HG02678 (cell line): ENCODE data around the gene CPNE2.

ENCODE experiments used
- ATAC-seq: cut with Tn5 transposase; IDR thresholded peaks from one replicate; pipeline ENCODE4 v1.9.1; 2021; ENCODE audit warnings: mild to moderate bottlenecking, moderate library complexity; ENCODE audit not compliant: unreplicated experiment

Gene CPNE2

GRCh38 chr16:57123216-57123973 lies 31.0 kb downstream of the CPNE2 start:
- ATAC-seq: no peak

GRCh38 chr16:57123974-57124674 lies 31.7 kb downstream of the CPNE2 start:
- ATAC-seq: no peak

GRCh38 chr16:57125376-57125775 lies 33.0 kb downstream of the CPNE2 start:
- no peak for ATAC-seq

GRCh38 chr16:57125969-57126368 lies 33.6 kb downstream of the CPNE2 start:
- no peak for ATAC-seq

GRCh38 chr16:57126411-57126810 lies 34.0 kb downstream of the CPNE2 start:
- ATAC-seq: no peak

GRCh38 chr16:57127037-57127763 lies 34.8 kb downstream of the CPNE2 start:
- peak; percentile 57 for ATAC-seq

- ATAC-seq: no peak
These were observed 35.5 kb downstream of the CPNE2 start for GRCh38 chr16:57127836-57128235.

- no peak for ATAC-seq
These were observed 36.5 kb downstream of the CPNE2 start for GRCh38 chr16:57128771-57129389.

GRCh38 chr16:57130950-57131321 lies 38.6 kb downstream of the CPNE2 start:
- no peak for ATAC-seq

- no peak for ATAC-seq
These were observed 39.1 kb downstream of the CPNE2 start for GRCh38 chr16:57131351-57131970.

GRCh38 chr16:57132470-57132869 lies 40.1 kb downstream of the CPNE2 start:
- ATAC-seq: no peak

GRCh38 chr16:57133031-57133430 lies 40.6 kb downstream of the CPNE2 start:
- no peak for ATAC-seq

- ATAC-seq: no peak
These were observed 41.5 kb downstream of the CPNE2 start for GRCh38 chr16:57133886-57134285.

GRCh38 chr16:57134982-57135381 lies 42.6 kb downstream of the CPNE2 start:
- no peak for ATAC-seq

- ATAC-seq: no peak
These were observed 44.7 kb downstream of the CPNE2 start for GRCh38 chr16:57137043-57137442.

GRCh38 chr16:57137566-57138273 lies 45.3 kb downstream of the CPNE2 start:
- ATAC-seq: no peak

- ATAC-seq: no peak
These were observed 46.0 kb downstream of the CPNE2 start for GRCh38 chr16:57138281-57138935.

GRCh38 chr16:57140931-57141668 lies 48.7 kb downstream of the CPNE2 start:
- no peak for ATAC-seq
